Fibroblast of skin of back (primary cell): ENCODE results near the gene PCDHGB2.
"Not testable (repeated sequence)": the region's sequence is repeated elsewhere in the genome, so short reads cannot be mapped to it uniquely, and the experiment has no call there.

Experiments
- DNase-seq: peaks from one replicate; pipeline ENCODE4 v3.0.0-alpha.2; 2013

Gene PCDHGB2

GRCh38 chr5:141387557-141388311 is 27.9 kb downstream of the PCDHGB2 start, which contains the start of gene PCDHGB4:
TSS of gene PCDHGB4 (plus strand) at chr5:141387698. CDS start at chr5:141387885, 187 bp downstream.
- peak; percentile 65 for DNase-seq

- DNase-seq, result no peak
These were observed 28.9 kb downstream of the PCDHGB2 start for GRCh38 chr5:141388661-141389060.

- DNase-seq, result no peak
These were observed 29.6 kb downstream of the PCDHGB2 start for GRCh38 chr5:141389153-141390042.

- DNase-seq, result peak; percentile 35
These were observed 32.8 kb downstream of the PCDHGB2 start, which contains the start of gene PCDHGA8 for GRCh38 chr5:141392429-141393198. TSS of gene PCDHGA8 (plus strand) at chr5:141392633. CDS start at chr5:141392814, 181 bp downstream.

- no peak for DNase-seq
These were observed 33.5 kb downstream of the PCDHGB2 start for GRCh38 chr5:141393267-141393666.

- DNase-seq, result not testable (repeated sequence)
These were observed 34.8 kb downstream of the PCDHGB2 start for GRCh38 chr5:141394401-141395187.

- peak; percentile 68 for DNase-seq
These were observed 38.2 kb downstream of the PCDHGB2 start, which contains the start of gene PCDHGB5 for GRCh38 chr5:141397756-141398551. TSS of gene PCDHGB5 (plus strand) at chr5:141397947. CDS start at chr5:141398128, 181 bp downstream.

- DNase-seq, result no peak
These were observed 38.8 kb downstream of the PCDHGB2 start for GRCh38 chr5:141398608-141399007.

GRCh38 chr5:141399555-141400258 is 39.9 kb downstream of the PCDHGB2 start:
- no peak for DNase-seq

- DNase-seq, result peak; percentile 48
These were observed 42.9 kb downstream of the PCDHGB2 start, which contains the start of gene PCDHGA9 for GRCh38 chr5:141402553-141403243. TSS of gene PCDHGA9 (plus strand) at chr5:141402778. CDS start at chr5:141402953, 175 bp downstream.

- no peak for DNase-seq
These were observed 43.6 kb downstream of the PCDHGB2 start for GRCh38 chr5:141403387-141403786.

- DNase-seq, result peak; percentile 42
These were observed 48.2 kb downstream of the PCDHGB2 start, which contains the start of gene PCDHGB6 for GRCh38 chr5:141407790-141408505. TSS of gene PCDHGB6 (plus strand) at chr5:141408021. CDS start at chr5:141408203, 182 bp downstream.

- DNase-seq, result no peak
These were observed 50.0 kb downstream of the PCDHGB2 start for GRCh38 chr5:141409598-141410306.

GRCh38 chr5:141411575-141411974 is 51.8 kb downstream of the PCDHGB2 start:
- DNase-seq, result no peak
